Heart left ventricle (tissue), 13 donors: ENCODE results near the gene C10orf120.

ENCODE experiments used
- CTCF ChIP-seq, 12 donors: fragments of 200-600 bp; sonication (generic) in 4 of 12; IDR thresholded peaks; one replicate each; pipeline versions ENCODE4 v1.5.0 to v1.8.0; 2018 to 2022; ENCODE audit warnings: antibody characterized with exemption in 12 of 12, mild to moderate bottlenecking in 5 of 12
- POLR2A ChIP-seq, 2 donors: fragments of 450-650 bp; IDR thresholded peaks; one replicate each; pipeline ENCODE4 v1.6.1; 2017; ENCODE audit warnings: antibody characterized with exemption in 2 of 2, mild to moderate bottlenecking in 2 of 2, moderate library complexity in 2 of 2
- donor health status: ischemic (EF 13 %, LVEDD 7.1; RV severe dilation, severe dysfunction).
- donor health status: DM: no; HTN: yes; CAD: no.
- donor health status: DM: no; HTN: no; CAD: no.
- donor health status: ischemic (EF 25% LVEDD 6.9; RV normal size, moderate dysfunction).
- donor health status: ischemic (EF 25% LVEDD 5.7; RV mildly dilated, moderate dysfunction).
- donor health status: ischemic (EF 35%, LVEDD 5.7; RV mildly dilated, moderate dysfunction).
- donor health status: nonischemic (EF 11% LVEDD 7.7; RV severe dilation, severe dysfunction).
- donor health status: DM: yes; HTN: yes; CAD: no.
- donor health status: PGD.
- donor health status: ischemic (EF 29% LVEDD 5.4; RV normal size, mild dysfunction).
- donor health status: nonischemic (EF 23%, LVEDD 6.1; RV moderate dilation, normal function).

GRCh38 chr10:122689146-122689820 is 10.4 kb downstream of the C10orf120 start:
- TF ChIP-seq POLR2A (IDR thresholded peaks at IDR 0.05) (no peak), CTCF (IDR thresholded peaks at IDR 0.05) (no peak)
